Stimulated activated CD4-positive, alpha-beta T cell treated with anti-CD3 and anti-CD28 coated beads, Interleukin-2, amount 100 ng/mL, for 24 hours (primary cell): ENCODE data around the gene RERE.

Experiments used
- DNase-seq, 2 donors: peaks; one replicate each; pipeline ENCODE4 v3.0.0-alpha.2; 2020

Gene RERE

DNA sequence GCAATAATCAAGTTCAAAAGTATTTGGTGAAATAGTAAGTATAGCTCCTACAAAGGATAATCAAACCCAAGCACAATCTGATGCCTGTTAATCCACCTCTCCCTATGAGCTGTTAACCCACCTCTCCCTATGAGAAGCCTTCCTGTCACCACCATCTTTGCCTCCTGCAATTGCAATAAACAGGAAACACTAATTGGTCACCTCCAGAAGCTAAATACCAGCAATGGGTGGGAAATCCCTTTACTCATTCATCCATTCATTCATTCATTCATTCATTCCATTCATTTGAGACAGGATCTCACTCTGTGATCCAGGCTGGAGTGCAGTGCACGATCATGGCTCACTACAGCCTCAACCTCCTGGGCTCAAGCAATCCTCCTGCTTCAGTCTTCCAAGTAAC is 132.8 kb downstream of the RERE start:
- DNase-seq: no peak

DNA sequence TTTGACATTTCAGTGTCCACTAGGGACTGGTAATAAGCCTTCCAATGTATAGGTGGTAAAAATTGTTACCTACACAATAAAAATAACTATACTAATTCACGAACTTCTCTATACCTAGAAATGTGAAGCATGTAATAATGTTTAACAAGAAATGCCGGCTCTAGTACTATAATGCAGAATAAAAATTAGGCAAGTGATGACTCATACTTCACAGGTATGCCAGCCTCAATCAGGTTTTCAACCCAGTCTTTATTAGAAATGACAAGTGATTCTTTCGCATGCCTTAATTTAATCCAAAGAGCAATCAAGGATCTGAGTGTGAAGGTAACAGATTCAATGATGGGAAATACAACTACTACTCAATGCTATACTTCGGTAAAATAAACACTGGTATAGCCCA is 134.9 kb downstream of the RERE start:
- DNase-seq: no peak

DNA sequence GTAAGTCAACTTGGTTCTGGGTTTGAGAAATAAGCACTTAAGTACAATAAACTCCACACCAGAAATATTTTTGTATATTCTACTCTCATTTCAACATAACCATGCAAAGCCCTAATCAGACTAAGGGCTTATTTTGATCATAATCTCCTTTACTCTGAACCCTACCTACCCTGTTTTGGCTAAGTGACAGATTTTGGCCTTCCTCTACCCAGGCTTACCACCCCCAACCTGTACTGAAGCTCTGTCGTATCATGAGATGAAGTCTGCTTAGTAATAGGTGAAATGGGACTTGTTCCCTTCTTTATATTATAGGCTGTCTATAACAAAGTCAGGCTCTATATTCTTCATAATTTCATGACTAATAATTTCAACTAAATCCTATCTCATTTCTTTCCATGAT is 135.5 kb downstream of the RERE start:
- no peak for DNase-seq

DNA sequence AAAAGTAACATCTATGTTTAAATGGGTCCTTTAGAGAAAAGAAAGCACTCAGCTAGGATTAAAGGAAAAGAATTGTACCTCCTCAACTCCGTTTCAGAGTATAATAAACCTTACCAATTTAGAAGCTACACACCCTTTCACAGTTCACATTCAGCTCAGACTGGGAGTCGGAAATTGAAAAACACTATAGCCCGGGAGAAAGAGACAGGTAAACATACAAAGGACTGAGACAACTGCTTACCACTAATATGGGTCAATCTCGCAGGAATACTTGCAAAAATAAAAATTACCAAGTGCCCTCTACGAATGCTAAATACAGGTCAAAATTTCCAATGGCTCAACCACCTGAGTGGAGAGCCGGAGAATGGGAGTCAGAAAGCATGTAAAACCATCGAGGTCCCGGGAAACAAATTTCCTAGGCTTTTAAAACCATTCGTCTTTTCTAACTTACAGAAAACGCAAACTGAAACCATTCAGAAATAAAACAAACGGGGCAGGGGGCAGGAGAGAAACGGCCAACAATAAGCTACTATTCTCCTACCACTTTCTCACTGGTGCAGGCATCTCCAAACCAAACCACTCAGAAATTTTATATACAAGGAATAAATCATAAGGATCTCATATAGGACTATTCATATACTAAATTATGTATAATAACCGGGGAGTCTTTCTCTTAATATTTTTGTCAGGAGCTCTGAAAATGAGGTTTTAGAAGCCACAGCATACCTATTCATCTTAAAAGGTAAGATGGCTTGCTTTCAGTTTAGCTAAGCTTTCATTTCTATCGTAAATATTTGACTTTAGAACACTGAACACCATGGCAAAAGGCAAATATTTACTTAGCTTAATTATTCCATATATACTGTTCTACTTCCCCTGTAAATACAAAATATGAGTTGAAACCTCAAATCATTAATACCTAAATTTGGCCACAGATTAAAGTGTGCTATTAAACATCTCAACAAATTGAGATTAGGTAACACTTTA is 136.5 kb downstream of the RERE start:
- no peak for DNase-seq

- DNase-seq: no peak
Measured at GRCh38 chr1:8679929-8680663, 137.3 kb downstream of the RERE start.

DNA sequence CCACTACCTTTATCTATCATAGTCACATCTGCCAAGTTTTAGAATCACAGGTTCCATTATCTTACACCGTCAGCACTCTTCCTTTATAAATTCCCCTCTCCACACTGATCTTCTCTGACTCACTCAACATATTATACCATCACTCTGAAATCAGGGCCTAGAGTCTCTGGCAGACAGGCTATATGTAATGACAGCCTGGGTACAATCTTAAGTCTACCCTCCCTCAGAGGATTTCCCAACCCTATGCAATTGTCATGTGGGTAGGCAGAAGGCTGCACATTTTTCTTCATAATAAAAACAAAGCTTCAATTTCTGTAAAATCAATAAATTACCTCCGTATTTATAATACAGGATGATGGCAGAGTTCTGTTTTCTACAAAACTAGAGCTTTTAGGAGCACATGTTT is 138.0 kb downstream of the RERE start:
- no peak for DNase-seq

DNA sequence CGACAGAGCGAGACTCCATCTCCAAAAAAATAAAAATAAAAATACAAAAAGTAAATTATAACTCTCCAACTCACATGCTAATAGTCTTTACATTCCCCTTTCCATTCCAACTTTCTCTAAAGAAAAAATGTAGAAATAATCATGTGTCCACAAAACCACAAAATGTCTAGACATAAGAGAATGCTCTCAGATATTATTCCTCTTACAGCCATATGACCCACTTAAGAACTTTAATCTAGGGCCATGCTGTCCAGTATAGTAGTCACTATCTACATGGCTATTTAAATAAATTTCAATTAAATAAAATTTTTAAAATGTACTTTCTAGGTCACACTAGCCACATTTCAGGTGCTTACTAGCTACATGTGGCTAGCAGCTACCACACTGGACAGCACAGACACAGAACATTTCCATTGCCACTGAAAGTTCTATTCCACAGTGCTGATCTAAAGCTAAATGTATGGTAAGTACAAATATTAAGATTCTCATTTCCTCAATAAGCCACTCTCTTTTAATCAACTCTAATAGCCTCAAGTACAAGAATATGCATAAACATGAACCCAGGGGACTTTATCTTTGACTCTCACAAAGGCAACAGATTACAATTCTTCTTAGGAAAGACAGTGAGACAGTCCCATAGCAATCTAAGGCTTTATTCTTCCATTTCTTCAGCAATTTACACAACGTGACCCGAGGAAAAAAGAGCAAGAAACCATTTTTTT is 138.6 kb downstream of the RERE start:
- DNase-seq: no peak

GRCh38 chr1:8677782-8678181 is 139.7 kb downstream of the RERE start:
- no peak for DNase-seq

- DNase-seq: no peak
Measured at GRCh38 chr1:8676813-8677212, 140.6 kb downstream of the RERE start.

GRCh38 chr1:8676072-8676471 is 141.4 kb downstream of the RERE start:
- DNase-seq: no peak

GRCh38 chr1:8674912-8675311 is 142.5 kb downstream of the RERE start:
- DNase-seq: no peak

DNA sequence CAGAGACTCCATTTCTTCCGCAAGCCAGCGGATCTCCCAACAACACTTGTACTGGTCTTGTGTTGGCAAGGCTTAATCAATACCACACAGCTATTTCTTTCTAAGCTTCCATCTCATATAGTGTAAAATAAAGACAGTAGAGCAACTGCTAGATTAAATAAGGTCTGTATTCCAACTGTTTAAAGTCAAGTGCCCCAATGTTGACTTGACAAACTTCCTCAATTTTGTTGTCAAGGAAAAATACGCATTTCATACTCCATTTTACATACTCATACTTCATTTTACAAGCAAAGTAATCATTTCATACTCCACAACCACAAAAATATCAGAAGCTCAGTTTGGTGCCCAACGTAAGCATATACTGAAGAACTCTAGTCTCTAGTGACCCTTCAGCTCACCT is 143.0 kb downstream of the RERE start:
- no peak for DNase-seq

GRCh38 chr1:8671306-8671917 is 146.0 kb downstream of the RERE start:
- no peak for DNase-seq

GRCh38 chr1:8670371-8670818 is 147.0 kb downstream of the RERE start:
- DNase-seq: no peak

DNA sequence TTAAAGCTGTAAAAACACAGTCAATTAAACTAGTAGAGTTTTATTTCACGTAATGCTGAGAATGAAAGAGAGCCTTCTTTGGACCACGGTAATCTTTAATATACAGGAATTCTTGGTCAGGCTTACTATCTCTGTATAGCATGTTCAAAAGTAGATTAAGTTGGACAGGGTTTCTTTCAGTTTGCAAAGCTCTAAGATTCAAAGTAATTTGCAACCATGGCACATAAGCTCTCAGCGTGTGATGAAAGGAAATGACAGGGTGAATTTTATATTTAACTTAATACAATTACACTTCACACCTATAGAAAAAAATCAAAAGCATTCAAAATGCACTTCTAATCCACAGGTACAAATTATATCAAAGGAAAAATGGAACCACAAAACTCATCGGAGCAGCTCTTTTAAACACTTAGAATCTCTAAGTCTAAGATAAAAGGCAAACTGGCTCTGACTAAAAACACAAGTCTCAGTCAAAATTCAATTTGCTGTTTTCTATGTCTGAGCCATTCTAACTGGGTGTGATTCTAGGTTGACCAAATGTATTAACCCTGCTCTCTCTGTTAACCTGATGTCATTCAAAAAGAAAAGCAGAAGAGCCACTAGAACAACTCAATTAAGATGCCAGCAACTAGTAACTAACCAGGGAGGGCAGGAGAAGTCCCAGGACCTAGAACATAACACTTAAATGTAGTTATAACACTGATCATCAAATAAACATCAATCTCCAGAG is 147.7 kb downstream of the RERE start:
- no peak for DNase-seq

- no peak for DNase-seq
Measured at GRCh38 chr1:8667869-8668594, 149.4 kb downstream of the RERE start.

GRCh38 chr1:8666389-8667167 is 150.9 kb downstream of the RERE start:
- no peak for DNase-seq

GRCh38 chr1:8665833-8666232 is 151.6 kb downstream of the RERE start:
- DNase-seq: no peak

DNA sequence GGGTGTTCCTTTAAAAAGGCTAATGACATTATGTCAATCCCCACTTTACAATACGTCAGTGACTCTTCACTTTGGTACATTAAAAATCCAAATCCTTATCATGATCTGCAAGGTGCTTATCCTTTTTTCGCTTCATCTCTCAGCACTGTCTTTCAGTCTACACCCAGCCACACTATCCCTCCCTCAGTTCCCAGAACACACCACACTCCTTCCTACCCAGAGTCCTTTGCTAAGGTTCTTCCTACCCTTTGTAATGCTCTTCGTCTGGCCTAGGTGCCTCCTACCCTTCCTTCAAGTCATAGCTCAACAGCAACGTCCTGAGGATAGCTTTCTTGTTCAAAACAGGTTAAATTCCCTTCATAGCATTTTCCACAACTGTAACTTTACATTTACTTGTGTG is 152.6 kb downstream of the RERE start:
- no peak for DNase-seq

DNA sequence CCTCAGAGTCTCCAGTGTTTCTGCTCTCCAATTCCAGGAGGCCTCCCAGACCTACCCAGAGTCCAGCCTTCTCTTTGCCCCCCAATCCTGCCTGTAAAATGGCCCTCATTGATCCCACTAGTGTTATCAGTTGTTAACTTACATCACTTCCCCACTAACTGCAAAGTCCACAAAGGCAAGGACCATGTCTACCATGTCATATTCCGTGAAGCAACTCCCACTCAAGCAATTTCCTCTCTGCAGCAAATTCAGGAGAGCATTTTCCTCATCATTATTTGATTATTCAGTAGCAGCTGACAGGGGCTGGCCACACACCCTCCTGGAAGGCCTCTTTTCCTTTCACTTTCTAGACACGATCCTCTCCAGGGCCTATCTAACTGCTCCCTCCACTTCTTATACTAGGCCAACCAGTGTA is 153.5 kb downstream of the RERE start:
- no peak for DNase-seq
